Fibroblast of skin of back (primary cell): ENCODE measurements around the gene KCNIP4.
A peak's percentile ranks its signal among the peaks of the same experiment; 100 is the strongest.
"Not testable (repeated sequence)": the region's sequence is repeated elsewhere in the genome, so short reads cannot be mapped to it uniquely, and the experiment has no call there.

ENCODE experiments used
- DNase-seq: peaks from one replicate; pipeline ENCODE4 v3.0.0-alpha.2; 2013

KCNIP4 gene

GRCh38 chr4:20831746-20832145 is 1116.8 kb downstream of the KCNIP4 start:
- DNase-seq, result peak; percentile 30

GRCh38 chr4:20829617-20830357 is 1118.8 kb downstream of the KCNIP4 start:
- peak; percentile 51 for DNase-seq

- no peak for DNase-seq
Measured at GRCh38 chr4:20825505-20825904, 1123.1 kb downstream of the KCNIP4 start.

DNA sequence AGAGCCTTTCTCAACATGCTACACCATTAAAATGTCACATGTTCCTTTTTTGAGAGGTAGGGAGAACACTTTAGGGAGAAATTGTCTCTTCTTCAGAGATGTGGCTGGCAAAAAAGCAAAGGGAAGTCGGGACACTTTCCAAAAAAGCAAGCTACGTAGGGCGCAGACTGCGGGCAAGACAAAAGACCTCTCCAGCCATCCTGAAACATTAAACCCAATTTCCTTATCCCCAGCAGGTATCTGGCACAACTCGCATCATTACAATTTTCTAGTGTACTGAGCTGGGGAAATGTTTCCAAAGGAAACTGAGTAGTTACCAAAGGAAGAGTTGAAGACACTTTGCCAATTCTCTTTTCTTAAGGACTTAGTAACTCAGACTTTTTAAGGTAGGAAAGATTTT is 1132.3 kb downstream of the KCNIP4 start:
- DNase-seq, result no peak

DNA sequence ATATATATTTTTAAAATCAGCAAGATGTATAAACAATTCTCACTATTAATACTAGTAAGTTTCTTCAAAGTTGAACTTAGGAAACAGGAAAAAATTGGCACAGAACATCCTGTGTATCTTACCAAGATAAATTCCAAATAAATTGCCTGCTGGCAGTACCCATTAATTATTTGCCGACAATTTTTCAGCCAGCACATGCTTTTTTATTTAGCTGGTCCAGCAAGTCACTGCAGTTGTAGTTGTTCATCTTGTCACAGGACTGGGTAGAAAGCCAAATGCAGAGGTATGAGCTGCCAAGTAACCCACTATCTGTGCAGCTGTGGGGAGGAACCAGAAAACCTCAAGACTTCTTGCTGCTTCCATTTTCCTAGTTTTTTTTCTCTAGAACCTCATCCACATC is 1134.9 kb downstream of the KCNIP4 start:
- no peak for DNase-seq

GRCh38 chr4:20809812-20810211 is 1138.8 kb downstream of the KCNIP4 start:
- no peak for DNase-seq

DNA sequence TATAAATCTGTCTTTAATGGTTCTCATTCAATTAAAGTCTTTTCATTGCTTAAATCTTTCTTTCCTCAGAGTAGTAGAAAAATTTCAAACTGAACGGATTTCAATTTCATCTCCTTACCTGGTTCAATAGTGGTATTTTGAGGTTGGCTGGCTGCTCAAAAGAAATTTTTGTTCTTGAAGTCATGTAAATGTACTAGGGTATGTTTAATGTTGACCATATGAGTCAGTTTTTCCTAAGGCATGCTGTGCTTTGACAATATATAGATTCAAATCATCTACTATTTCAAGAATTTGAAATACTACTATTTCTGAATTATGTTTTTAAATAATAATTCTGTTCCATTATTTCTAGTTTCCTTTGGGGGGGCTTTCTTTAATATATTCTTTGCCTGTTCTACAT is 1142.9 kb downstream of the KCNIP4 start:
- peak; percentile 14 for DNase-seq

GRCh38 chr4:20787940-20788665 is 1160.5 kb downstream of the KCNIP4 start:
- no peak for DNase-seq

- DNase-seq, result not testable (repeated sequence)
Measured at GRCh38 chr4:20783134-20783533, 1165.4 kb downstream of the KCNIP4 start.

DNA sequence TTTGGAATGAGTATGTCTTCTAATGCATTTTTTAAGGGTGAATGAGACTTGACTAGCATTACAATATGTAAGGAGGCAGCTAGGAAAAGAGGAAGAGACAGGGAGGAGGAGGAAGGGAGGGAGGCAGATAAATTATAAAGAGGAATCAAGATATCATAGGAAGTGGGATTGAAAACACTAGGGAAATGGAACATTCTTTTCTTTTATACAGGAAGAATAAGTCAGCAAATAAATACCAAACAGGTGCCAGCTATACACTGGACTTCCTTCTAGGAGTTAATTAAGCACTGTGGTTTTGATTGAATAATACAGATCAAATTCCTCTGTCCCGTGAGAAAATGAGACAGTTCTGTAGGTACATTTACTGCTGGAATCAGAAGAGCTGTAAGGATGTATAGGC is 1169.7 kb downstream of the KCNIP4 start:
- DNase-seq, result no peak

GRCh38 chr4:20773144-20773997 is 1175.2 kb downstream of the KCNIP4 start:
- DNase-seq, result peak; percentile 59

DNA sequence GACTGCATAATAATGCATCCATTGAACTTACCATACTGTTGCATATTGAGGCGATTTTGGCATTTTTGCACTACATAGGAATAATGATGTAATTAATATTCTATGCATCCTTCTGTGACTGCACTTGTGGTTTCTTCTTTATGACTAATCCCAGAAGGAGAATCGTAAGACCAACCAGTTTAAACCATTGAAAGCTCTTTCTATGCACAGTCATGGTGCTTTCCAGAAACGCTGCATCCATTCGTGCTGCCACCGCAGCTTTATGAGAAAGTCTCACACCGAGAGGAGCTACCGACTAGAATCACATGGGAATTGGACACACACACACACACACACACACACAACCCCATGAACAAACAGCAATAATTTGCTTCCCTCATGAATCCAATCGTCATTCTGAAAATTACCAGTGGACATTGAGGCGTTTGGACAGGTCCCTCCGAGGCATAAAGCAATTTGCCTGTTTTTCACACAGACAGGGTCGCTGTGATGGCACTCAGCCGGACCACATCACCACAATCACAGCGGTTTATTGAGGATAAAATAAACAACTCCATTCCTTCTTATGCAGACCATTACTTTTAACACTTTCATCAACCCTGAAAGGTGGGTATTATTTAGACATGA is 1184.1 kb downstream of the KCNIP4 start:
- DNase-seq, result peak; percentile 12

DNA sequence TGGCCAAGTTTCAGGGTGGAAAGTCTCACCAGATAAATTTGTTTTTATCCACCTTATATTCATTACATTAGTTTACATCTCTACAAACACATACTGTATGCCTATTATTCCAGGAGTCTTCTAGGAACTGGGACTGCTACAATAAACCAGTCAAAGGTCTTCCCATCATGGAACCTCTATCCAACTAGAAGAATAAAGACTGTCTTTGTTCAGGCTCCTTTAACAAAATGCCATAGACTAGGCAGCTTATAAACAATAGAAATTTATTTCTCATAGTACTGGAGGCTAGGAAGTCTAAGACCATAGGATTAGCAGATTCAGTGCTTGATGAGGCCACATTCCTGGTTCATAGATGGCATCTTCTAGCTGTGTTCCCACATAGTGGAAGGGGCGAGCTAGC is 1186.7 kb downstream of the KCNIP4 start:
- no peak for DNase-seq

- no peak for DNase-seq
Measured at GRCh38 chr4:20761382-20761781, 1187.2 kb downstream of the KCNIP4 start.

GRCh38 chr4:20760053-20760452 is 1188.5 kb downstream of the KCNIP4 start:
- DNase-seq, result no peak

- DNase-seq, result no peak
Measured at GRCh38 chr4:20754036-20754435, 1194.5 kb downstream of the KCNIP4 start.

DNA sequence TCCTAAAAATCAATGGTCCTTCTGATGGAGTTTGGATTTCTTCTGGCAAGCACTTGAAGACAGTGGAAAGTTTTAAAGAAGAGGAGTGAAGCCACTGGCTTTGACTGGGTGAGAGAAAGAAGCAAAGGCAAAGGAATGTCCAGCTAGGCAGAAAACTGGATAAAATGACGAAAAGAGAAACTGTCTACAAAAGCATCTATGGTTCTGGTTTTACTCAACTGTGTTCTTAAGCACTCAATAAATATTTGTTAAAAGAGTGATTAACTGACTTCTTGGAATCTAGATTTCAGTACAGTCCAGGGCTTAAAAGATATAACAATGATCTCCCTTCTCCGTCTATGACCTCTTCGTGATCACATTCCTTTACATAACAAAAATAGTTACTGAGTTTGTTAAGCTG is 1195.9 kb downstream of the KCNIP4 start:
- DNase-seq, result no peak

DNA sequence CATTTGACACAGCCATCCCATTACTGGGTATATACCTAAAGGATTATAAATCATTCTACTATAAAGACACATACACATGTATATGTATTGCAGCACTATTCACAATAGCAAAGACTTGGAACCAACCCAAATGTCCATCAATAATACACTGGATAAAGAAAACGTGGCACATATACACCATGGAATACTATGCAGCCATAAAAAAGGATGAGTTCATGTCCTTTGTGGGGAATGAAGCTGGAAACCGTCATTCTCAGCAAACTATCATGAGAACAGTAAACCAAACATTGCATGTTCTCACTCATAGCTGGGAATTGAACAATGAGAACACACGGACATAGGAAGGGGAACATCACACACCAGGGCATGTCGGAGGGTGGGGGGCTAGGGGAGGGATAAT is 1202.6 kb downstream of the KCNIP4 start:
- not testable (repeated sequence) for DNase-seq

GRCh38 chr4:20735931-20736330 is 1212.6 kb downstream of the KCNIP4 start:
- no peak for DNase-seq

- DNase-seq, result no peak
Measured at GRCh38 chr4:20724915-20725314, 1223.7 kb downstream of the KCNIP4 start.

GRCh38 chr4:20723463-20723862 is 1225.1 kb downstream of the KCNIP4 start:
- DNase-seq, result no peak

GRCh38 chr4:20723019-20723418 is 1225.6 kb downstream of the KCNIP4 start:
- DNase-seq, result no peak

DNA sequence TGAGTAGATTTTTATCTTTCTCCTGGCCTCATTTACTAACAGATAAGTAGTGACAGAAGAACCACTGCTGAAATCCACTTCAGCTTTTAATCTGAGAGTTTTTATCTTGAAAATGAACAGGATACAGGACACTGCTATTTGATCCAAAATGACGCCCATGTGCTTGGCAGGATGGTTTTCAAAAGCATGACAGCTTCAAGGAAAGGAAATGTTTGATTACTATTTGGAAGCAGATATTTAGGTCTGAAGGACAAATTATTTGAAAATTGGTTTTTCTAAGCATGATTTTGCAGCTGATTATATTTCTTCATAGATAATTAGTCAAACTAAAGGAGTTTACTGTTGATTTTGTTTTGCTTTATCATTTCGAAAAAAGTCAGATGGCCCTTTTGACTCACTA is 1237.2 kb downstream of the KCNIP4 start:
- no peak for DNase-seq
